Posterior cingulate gyrus (tissue), 11 donors: Measurements from ENCODE around the gene TAF1D.

ENCODE experiments used
- DNase-seq, 10 donors: peaks; one replicate each; pipeline versions ENCODE4 v3.0.0 to v3.0.0-alpha.2; 2020 to 2021; ENCODE audit warnings: mixed read lengths in 3 of 10
- intact Hi-C: fragments of 100-400 bp; cut with DNase I; formaldehyde crosslinking; loops from one replicate; pipeline ENCODE4 v1.15.1; 2023

The TAF1D gene

GRCh38 chr11:93753241-93753640 is 11.9 kb upstream of the TAF1D start:
- intact Hi-C loops = no loop called here

GRCh38 chr11:93751001-93751400 is 9.7 kb upstream of the TAF1D start:
- intact Hi-C loops = no loop called here
- no peak for DNase-seq

More at GRCh38 chr11:93753241-93753640, 11.9 kb upstream of the TAF1D start:
- DNase-seq = no peak

GRCh38 chr11:93747122-93747521 is 5.8 kb upstream of the TAF1D start:
- intact Hi-C loops = loop anchor here (10.0 kb wide), 1 partner anchor 758 kb away; no protein-coding TSS in a partner anchor
- DNase-seq = no peak

GRCh38 chr11:93746101-93746500 is 4.8 kb upstream of the TAF1D start:
- DNase-seq = no peak
- intact Hi-C loops = loop anchor here (10.0 kb wide), 1 partner anchor 759 kb away; no protein-coding TSS in a partner anchor

GRCh38 chr11:93745005-93745755 is 3.9 kb upstream of the TAF1D start:
- peak in 1 of 10 donors; percentile 13 for DNase-seq
- intact Hi-C loops = loop anchor here (10.0 kb wide), 1 partner anchor 760 kb away; no protein-coding TSS in a partner anchor

- intact Hi-C loops = loop anchor here (10.0 kb wide), 1 partner anchor 760 kb away; no protein-coding TSS in a partner anchor
- DNase-seq = no peak
Measured at GRCh38 chr11:93744669-93745004, 3.3 kb upstream of the TAF1D start.

GRCh38 chr11:93743291-93743690 is 2.0 kb upstream of the TAF1D start:
- intact Hi-C loops = loop anchor here (10.0 kb wide), 1 partner anchor 762 kb away; no protein-coding TSS in a partner anchor
- DNase-seq = peak in 1 of 10 donors; percentile 69

- no peak for DNase-seq
- intact Hi-C loops = loop anchor here (2.0 to 10.0 kb wide), 2 partner anchors 41 to 763 kb away; no protein-coding TSS in a partner anchor
Measured at GRCh38 chr11:93741882-93742226, 559 bp upstream of the TAF1D start.

- DNase-seq = peak in 8 of 10 donors; percentile 36 to 93 (median 63)
- intact Hi-C loops = loop anchor here (2.0 to 10.0 kb wide), 2 partner anchors 42 to 764 kb away; no protein-coding TSS in a partner anchor
Measured at GRCh38 chr11:93740730-93741093, 583 bp downstream of the TAF1D start.

GRCh38 chr11:93740031-93740729 is 1.1 kb downstream of the TAF1D start:
- no peak for DNase-seq
- intact Hi-C loops = loop anchor here (2.0 to 10.0 kb wide), 2 partner anchors 43 to 765 kb away; no protein-coding TSS in a partner anchor

- no peak for DNase-seq
- intact Hi-C loops = no loop called here
Measured at GRCh38 chr11:93738647-93739081, 2.6 kb downstream of the TAF1D start.

GRCh38 chr11:93737904-93738612 is 3.2 kb downstream of the TAF1D start:
- no peak for DNase-seq
- intact Hi-C loops = no loop called here

- DNase-seq = no peak
- intact Hi-C loops = no loop called here
Measured at GRCh38 chr11:93736129-93736528, 5.2 kb downstream of the TAF1D start.

GRCh38 chr11:93735627-93736026 is 5.7 kb downstream of the TAF1D start:
- intact Hi-C loops = no loop called here
- no peak for DNase-seq

- intact Hi-C loops = no loop called here
- no peak for DNase-seq
Measured at GRCh38 chr11:93734427-93735222, 6.7 kb downstream of the TAF1D start.

GRCh38 chr11:93733474-93733873 is 7.8 kb downstream of the TAF1D start:
- intact Hi-C loops = no loop called here
- DNase-seq = no peak

- intact Hi-C loops = no loop called here
- no peak for DNase-seq
Measured at GRCh38 chr11:93732237-93732892, 8.9 kb downstream of the TAF1D start.

- DNase-seq = no peak
- intact Hi-C loops = no loop called here
Measured at GRCh38 chr11:93730108-93731107, 10.9 kb downstream of the TAF1D start.
